ENCODE data around the gene SNRNP200.

DNA sequence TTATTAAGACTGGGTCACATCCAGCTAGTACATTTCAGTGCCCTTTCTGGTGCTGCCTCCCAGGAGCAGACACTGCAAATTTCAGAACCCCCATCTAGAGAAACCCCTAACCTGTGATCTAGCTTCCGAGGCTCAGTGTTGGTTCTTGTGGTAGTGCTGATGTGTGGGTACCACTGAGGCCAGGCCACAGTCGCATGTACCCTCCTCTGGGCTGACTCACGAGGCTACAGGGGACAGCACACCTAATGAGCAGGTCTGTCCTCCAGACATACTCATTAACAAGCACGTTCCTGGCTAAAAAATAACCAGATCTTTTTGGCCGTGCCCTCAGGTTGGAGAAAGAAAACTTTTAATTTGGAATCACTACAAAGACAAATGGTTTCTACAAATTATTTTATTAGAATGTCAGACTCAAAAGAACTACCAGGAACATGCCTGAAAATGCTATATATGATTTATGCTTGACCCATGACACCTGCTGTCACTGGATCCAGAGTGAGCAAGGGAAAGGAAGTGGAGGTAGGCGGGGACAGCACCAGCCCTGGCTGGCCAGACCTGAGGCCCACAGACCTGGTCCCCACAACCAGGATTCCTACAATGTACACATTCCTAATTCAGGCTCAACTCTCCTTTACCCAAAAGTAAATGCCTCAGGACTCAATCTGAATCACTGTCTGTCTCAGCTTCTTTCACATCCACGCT is 30.8 kb downstream of the SNRNP200 start:
- TF ChIP-seq, protein P1, sequence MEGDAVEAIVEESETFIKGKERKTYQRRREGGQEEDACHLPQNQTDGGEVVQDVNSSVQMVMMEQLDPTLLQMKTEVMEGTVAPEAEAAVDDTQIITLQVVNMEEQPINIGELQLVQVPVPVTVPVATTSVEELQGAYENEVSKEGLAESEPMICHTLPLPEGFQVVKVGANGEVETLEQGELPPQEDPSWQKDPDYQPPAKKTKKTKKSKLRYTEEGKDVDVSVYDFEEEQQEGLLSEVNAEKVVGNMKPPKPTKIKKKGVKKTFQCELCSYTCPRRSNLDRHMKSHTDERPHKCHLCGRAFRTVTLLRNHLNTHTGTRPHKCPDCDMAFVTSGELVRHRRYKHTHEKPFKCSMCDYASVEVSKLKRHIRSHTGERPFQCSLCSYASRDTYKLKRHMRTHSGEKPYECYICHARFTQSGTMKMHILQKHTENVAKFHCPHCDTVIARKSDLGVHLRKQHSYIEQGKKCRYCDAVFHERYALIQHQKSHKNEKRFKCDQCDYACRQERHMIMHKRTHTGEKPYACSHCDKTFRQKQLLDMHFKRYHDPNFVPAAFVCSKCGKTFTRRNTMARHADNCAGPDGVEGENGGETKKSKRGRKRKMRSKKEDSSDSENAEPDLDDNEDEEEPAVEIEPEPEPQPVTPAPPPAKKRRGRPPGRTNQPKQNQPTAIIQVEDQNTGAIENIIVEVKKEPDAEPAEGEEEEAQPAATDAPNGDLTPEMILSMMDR (IDR thresholded peaks at IDR 0.05): no peak
- TF ChIP-seq ZFX (IDR thresholded peaks at IDR 0.05; ENCODE audit: borderline replicate concordance): no peak

Data from 22Rv1 (cell line).